ENCODE results near the gene SLC49A3. TPM values are rescaled to one million over a fixed set of nuclear protein-coding genes. Genes with fewer than 3 reads are reported as not detected.

The SLC49A3 gene
- total RNA-seq, 1 experiment from 2014 or later = 6.9 TPM

- WGBS (ENCODE audit: extremely low coverage, insufficient read length, low lambda C conversion rate) = no CpG with 5 or more reads among the region's 16 CpGs
- Histone ChIP-seq H2BK12ac (ENCODE audit: insufficient read length, low read depth, low read length) (no peak overlapping the region), H3K23ac (ENCODE audit: insufficient read length, low read depth, low read length) (no peak overlapping the region), H3K27ac (ENCODE audit: insufficient read length, low read depth, low read length) (no peak overlapping the region), H3K4ac (ENCODE audit: low read depth, low read length) (no peak overlapping the region), H3K18ac (ENCODE audit: insufficient read length, low read depth, low read length) (peak overlapping the region; percentile 11), H3K4me2 (ENCODE audit: insufficient read depth, insufficient read length, low read length) (no peak overlapping the region), H3K79me2 (ENCODE audit: insufficient read depth, low read length) (no peaks in the 10 kb centered on the region), H2BK15ac (ENCODE audit: low read depth, low read length) (no peak overlapping the region), H2BK5ac (ENCODE audit: insufficient read length, low read length) (no peak overlapping the region), H4K5ac (ENCODE audit: insufficient read length, low read depth, low read length) (no peak overlapping the region), H4K20me1 (ENCODE audit: control insufficient read depth, insufficient read depth, insufficient read length) (no peaks in the 10 kb centered on the region), H4K91ac (ENCODE audit: insufficient read length, low read depth, low read length) (no peak overlapping the region), H3T11ph (ENCODE audit: low read length) (no peak overlapping the region), H2BK120ac (ENCODE audit: low read depth, low read length, poor library complexity, severe bottlenecking) (no peak overlapping the region), H2AFZ (ENCODE audit: low read length) (no peak overlapping the region), H3K56ac (ENCODE audit: insufficient read length, low read depth, low read length) (no peak overlapping the region), H3K23me2 (ENCODE audit: insufficient read length, low read depth, low read length, poor library complexity, severe bottlenecking) (peaks cover 3% of the 10 kb centered on the region), H3K4me1 (ENCODE audit: insufficient read depth, low read length) (peaks cover 2% of the 10 kb centered on the region; the same call in 1 of the 2 replicates), H4K8ac (replicated peaks; ENCODE audit: insufficient read length, low read depth, low read length) (no peak overlapping the region), H3K79me1 (ENCODE audit: insufficient read depth, low read depth, low read length, poor library complexity, severe bottlenecking) (no peaks in the 10 kb centered on the region), H3K27me3 (ENCODE audit: insufficient read depth, low read length) (no peaks in the 10 kb centered on the region; the same call in 1 of the 2 replicates), H2AK5ac (ENCODE audit: insufficient read length, low read length) (no peak overlapping the region), H3K9me3 (ENCODE audit: control insufficient read depth, low read depth, low read length) (no peaks in the 10 kb centered on the region), H3K9ac (ENCODE audit: extremely low read depth, insufficient read length, low read length) (no peak overlapping the region), H3K14ac (ENCODE audit: insufficient read depth, low read length) (0 out of 2 replicates have a peak overlapping the region, but pooled peaks have one; percentile 19), H2BK20ac (ENCODE audit: low read depth, low read length, poor library complexity, severe bottlenecking) (no peak overlapping the region)
- Mint-ChIP-seq H3K36me3 (ENCODE audit: insufficient read depth in 1 of 3, low read depth in 3 of 3) (no peaks in the 10 kb centered on the region), H3K4me1 (peaks cover 7 to 8% of the 10 kb centered on the region in 2 experiments; a peak in 3 of 4 replicates), H3K4me3 (no peak overlapping the region), H3K27me3 (ENCODE audit: low read depth) (peaks cover 27% of the 10 kb centered on the region), H3K27ac (peak overlapping the region in 1 of 3 experiments; percentile 21; a peak in 1 of 7 replicates), H3K9me3 (peaks cover 0 to 3% of the 10 kb centered on the region in 2 experiments; a peak in 1 of 5 replicates)
- no peak for DNase-seq
- peak; percentile 26; the same call in 1 of the 3 replicates for TF ChIP-seq CTCF (conservative IDR thresholded peaks at IDR 0.05)
Observed at GRCh38 chr4:700587-701264, 11.8 kb upstream of the SLC49A3 start.
